HFFc6 (cell line): ENCODE measurements around the gene ZNF771. TPM values are rescaled to one million over a fixed set of nuclear protein-coding genes. Genes with fewer than 3 reads are reported as not detected.

Experiments used
- DNase-seq: peaks from one replicate; pipeline ENCODE4 v3.0.0-alpha.2; 2018
- H3K27ac Mint-ChIP-seq: 2 replicates; pipeline ENCODE4 v1.8.0; 2020; ENCODE audit warnings: mild to moderate bottlenecking, mixed read lengths
- H3K27me3 Mint-ChIP-seq: 2 replicates; pipeline ENCODE4 v1.8.0; 2021; ENCODE audit warnings: mild to moderate bottlenecking, moderate library complexity, mixed read lengths; ENCODE audit not compliant: insufficient read depth
- H3K36me3 Mint-ChIP-seq: 2 replicates; pipeline ENCODE4 v1.8.0; 2021; ENCODE audit warnings: low read depth, mixed read lengths
- H3K4me1 Mint-ChIP-seq: 2 replicates; pipeline ENCODE4 v1.8.0; 2020; ENCODE audit warnings: low read depth, mixed read lengths
- H3K4me3 Mint-ChIP-seq: 2 replicates; pipeline ENCODE4 v1.8.0; 2020; ENCODE audit warnings: mild to moderate bottlenecking, moderate library complexity, mixed read lengths
- H3K9me3 Mint-ChIP-seq: 2 replicates; pipeline ENCODE4 v1.8.0; 2020; ENCODE audit warnings: mild to moderate bottlenecking, mixed read lengths
- CTCF ChIP-seq: fragments of 200-600 bp; sonication (generic); IDR thresholded peaks from 2 replicates; pipeline ENCODE4 v1.5.0; 2021; ENCODE audit warnings: antibody characterized with exemption, mild to moderate bottlenecking
- total RNA-seq, 6 experiments: library from RNA; stranded (reverse); fragmentation: NEBNext Ultra II Directional; extraction: Animal tissue kit (Norgen Biotek cat#: 25700); gene quantifications; 2 replicates in 1 of 6; 3 replicates in 5 of 6; pipeline ENCODE4 v1.2.3, GENCODE V29; 2021

ZNF771 gene
- total RNA-seq, 6 experiments from 2014 or later, result 15.8 to 19.1 (median 16.8) TPM

- DNase-seq, result peak; percentile 76
- Mint-ChIP-seq H3K4me1 (peaks cover 33% of the 10 kb centered on the region), H3K27me3 (peaks cover 1% of the 10 kb centered on the region; the same call in 1 of the 2 replicates), H3K9me3 (no peaks in the 10 kb centered on the region), H3K36me3 (peaks cover 11% of the 10 kb centered on the region), H3K27ac (peak overlapping the region; percentile 63), H3K4me3 (peak overlapping the region; percentile 91)
- TF ChIP-seq CTCF, result peak; percentile 95
Observed at GRCh38 chr16:30409125-30410060, 2.0 kb downstream of the ZNF771 start.

- Mint-ChIP-seq H3K4me1 (peaks cover 41% of the 10 kb centered on the region), H3K27me3 (peaks cover 1% of the 10 kb centered on the region; the same call in 1 of the 2 replicates), H3K36me3 (peaks cover 11% of the 10 kb centered on the region), H3K4me3 (no peak overlapping the region), H3K27ac (no peak overlapping the region; the same call in 1 of the 2 replicates), H3K9me3 (no peaks in the 10 kb centered on the region)
- TF ChIP-seq CTCF, result no peak
- no peak for DNase-seq
Observed at GRCh38 chr16:30413112-30413806, 5.9 kb downstream of the ZNF771 start.

GRCh38 chr16:30414159-30414558, 6.8 kb downstream of the ZNF771 start:
- Mint-ChIP-seq H3K4me1 (peaks cover 34% of the 10 kb centered on the region), H3K27me3 (peaks cover 1% of the 10 kb centered on the region; the same call in 1 of the 2 replicates), H3K36me3 (peaks cover 15% of the 10 kb centered on the region), H3K27ac (no peak overlapping the region), H3K4me3 (no peak overlapping the region), H3K9me3 (no peaks in the 10 kb centered on the region)
- no peak for TF ChIP-seq CTCF
- DNase-seq, result no peak

- Mint-ChIP-seq H3K4me3 (no peak overlapping the region), H3K9me3 (no peaks in the 10 kb centered on the region), H3K4me1 (peaks cover 26% of the 10 kb centered on the region), H3K27ac (no peak overlapping the region), H3K36me3 (peaks cover 20% of the 10 kb centered on the region), H3K27me3 (peaks cover 5% of the 10 kb centered on the region)
- no peak for DNase-seq
- no peak for TF ChIP-seq CTCF
Observed at GRCh38 chr16:30416047-30416603, 8.7 kb downstream of the ZNF771 start.

- Mint-ChIP-seq H3K4me3 (peak overlapping the region; percentile 17), H3K27me3 (peaks cover 8% of the 10 kb centered on the region), H3K9me3 (no peaks in the 10 kb centered on the region), H3K36me3 (peaks cover 23% of the 10 kb centered on the region), H3K4me1 (peaks cover 24% of the 10 kb centered on the region), H3K27ac (no peak overlapping the region)
- no peak for TF ChIP-seq CTCF
- DNase-seq, result no peak
Observed at GRCh38 chr16:30416624-30417528, 9.5 kb downstream of the ZNF771 start.
